SK-N-SH (cell line): ENCODE measurements around the gene HECTD4.

Experiments
- CTCF ChIP-seq: fragments of 200-600 bp; sonication (generic); IDR thresholded peaks from 2 replicates; pipeline ENCODE4 v1.6.1; 2017; ENCODE audit warnings: antibody characterized with exemption, mild to moderate bottlenecking, moderate library complexity
- ELF1 ChIP-seq: IDR thresholded peaks from 2 replicates; pipeline ENCODE4 v1.4.0; 2012
- EP300 ChIP-seq, 2 experiments: IDR thresholded peaks; 2 replicates each; pipeline versions ENCODE4 v1.4.0 to v1.6.1; 2012; ENCODE audit warnings: borderline replicate concordance in 1 of 2, low read depth in 1 of 2, low read length in 1 of 2
- POLR2AphosphoS5 ChIP-seq: IDR thresholded peaks from 2 replicates; pipeline ENCODE4 v1.6.1; 2012; ENCODE audit warnings: low read depth, low read length
- RFX5 ChIP-seq: IDR thresholded peaks from 2 replicates; pipeline ENCODE4 v1.6.1; 2012; ENCODE audit warnings: mild to moderate bottlenecking, improper control_type of control experiment, low read length
- TAF1 ChIP-seq: IDR thresholded peaks from 2 replicates; pipeline ENCODE4 v1.6.1; 2012; ENCODE audit warnings: low read depth, mild to moderate bottlenecking, low read length, moderate library complexity, borderline replicate concordance

GRCh38 chr12:112347581-112347982 lies 34.6 kb downstream of the HECTD4 start:
- TF ChIP-seq TAF1 (no peak), POLR2AphosphoS5 (no peak), RFX5 (no peak), ELF1 (no peak), CTCF (no peak), EP300 (IDR thresholded peaks at IDR 0.05; ENCODE audit: borderline replicate concordance in 1 of 2, low read depth in 1 of 2, low read length in 1 of 2) (no peak)
